GM18502 (cell line): Measurements from ENCODE around the gene SIAH3.
"Not testable (repeated sequence)": the region's sequence is repeated elsewhere in the genome, so short reads cannot be mapped to it uniquely, and the experiment has no call there.

Experiments
- ATAC-seq: cut with Tn5 transposase; IDR thresholded peaks from one replicate; pipeline ENCODE4 v1.9.1; 2021; ENCODE audit warnings: mild to moderate bottlenecking; ENCODE audit not compliant: unreplicated experiment, poor library complexity

The SIAH3 gene

GRCh38 chr13:45851171-45851921 is at the start of gene SIAH3:
SIAH3 (minus strand) TSS chr13:45851753; CDS start chr13:45851629, 124 bp downstream.
- no peak for ATAC-seq

GRCh38 chr13:45899406-45899805 is 47.9 kb upstream of the SIAH3 start:
- ATAC-seq, result no peak

- ATAC-seq, result no peak
Measured at GRCh38 chr13:45897562-45897961, 46.0 kb upstream of the SIAH3 start.

- no peak for ATAC-seq
Measured at GRCh38 chr13:45896285-45896684, 44.7 kb upstream of the SIAH3 start.

GRCh38 chr13:45895881-45896280 is 44.3 kb upstream of the SIAH3 start:
- ATAC-seq, result no peak

- no peak for ATAC-seq
Measured at GRCh38 chr13:45892513-45892912, 41.0 kb upstream of the SIAH3 start.

GRCh38 chr13:45889590-45890243 is 38.2 kb upstream of the SIAH3 start:
- no peak for ATAC-seq

- no peak for ATAC-seq
Measured at GRCh38 chr13:45886466-45886865, 34.9 kb upstream of the SIAH3 start.

GRCh38 chr13:45885194-45885593 is 33.6 kb upstream of the SIAH3 start:
- ATAC-seq, result no peak

GRCh38 chr13:45882626-45883025 is 31.1 kb upstream of the SIAH3 start:
- ATAC-seq, result no peak

- no peak for ATAC-seq
Measured at GRCh38 chr13:45881353-45881752, 29.8 kb upstream of the SIAH3 start.

- ATAC-seq, result no peak
Measured at GRCh38 chr13:45880242-45880641, 28.7 kb upstream of the SIAH3 start.

GRCh38 chr13:45879666-45880065 is 28.1 kb upstream of the SIAH3 start:
- no peak for ATAC-seq

- ATAC-seq, result no peak
Measured at GRCh38 chr13:45878966-45879365, 27.4 kb upstream of the SIAH3 start.

GRCh38 chr13:45876781-45877180 is 25.2 kb upstream of the SIAH3 start:
- ATAC-seq, result no peak

GRCh38 chr13:45875951-45876350 is 24.4 kb upstream of the SIAH3 start:
- ATAC-seq, result no peak

GRCh38 chr13:45873491-45874325 is 22.2 kb upstream of the SIAH3 start:
- no peak for ATAC-seq

- no peak for ATAC-seq
Measured at GRCh38 chr13:45872566-45872965, 21.0 kb upstream of the SIAH3 start.

- ATAC-seq, result not testable (repeated sequence)
Measured at GRCh38 chr13:45871201-45871600, 19.6 kb upstream of the SIAH3 start.

GRCh38 chr13:45870232-45870631 is 18.7 kb upstream of the SIAH3 start:
- no peak for ATAC-seq

GRCh38 chr13:45865414-45865813 is 13.9 kb upstream of the SIAH3 start:
- ATAC-seq, result no peak
